ENCODE data around the gene UTP4. TPM values are rescaled to one million over a fixed set of nuclear protein-coding genes. Genes with fewer than 3 reads are reported as not detected.
"Not testable (repeated sequence)": the region's sequence is repeated elsewhere in the genome, so short reads cannot be mapped to it uniquely, and the experiment has no call there.

The UTP4 gene
- total RNA-seq, 1 donor: 29.3 TPM

- H3K4me3 ChIP-seq (ENCODE audit: low read depth, low read length): peak overlapping the region; percentile 96
- no peak for DNase-seq (ENCODE audit: low read depth)
- TF ChIP-seq CTCF (IDR thresholded peaks at IDR 0.05; ENCODE audit: insufficient read depth, low read length): no peak
These were observed 1.1 kb upstream of the UTP4 start for GRCh38 chr16:69131167-69131838.

- no peak for TF ChIP-seq CTCF (IDR thresholded peaks at IDR 0.05; ENCODE audit: insufficient read depth, low read length)
- H3K4me3 ChIP-seq (ENCODE audit: low read depth, low read length): peak overlapping the region; percentile 96
- DNase-seq (ENCODE audit: low read depth): peak; percentile 77
These were observed 518 bp upstream of the UTP4 start for GRCh38 chr16:69131839-69132423.

GRCh38 chr16:69133373-69133954, 1.0 kb downstream of the UTP4 start:
- TF ChIP-seq CTCF (IDR thresholded peaks at IDR 0.05; ENCODE audit: insufficient read depth, low read length): no peak
- peak overlapping the region; percentile 96 for H3K4me3 ChIP-seq (ENCODE audit: low read depth, low read length)
- no peak for DNase-seq (ENCODE audit: low read depth)

GRCh38 chr16:69138608-69139007, 6.2 kb downstream of the UTP4 start:
- no peak for DNase-seq (ENCODE audit: low read depth)

GRCh38 chr16:69139464-69139863, 7.0 kb downstream of the UTP4 start:
- H3K4me3 ChIP-seq (ENCODE audit: low read depth, low read length): not testable (repeated sequence)

More at GRCh38 chr16:69138608-69139007, 6.2 kb downstream of the UTP4 start:
- H3K4me3 ChIP-seq (ENCODE audit: low read depth, low read length): no peak overlapping the region
- no peak for TF ChIP-seq CTCF (IDR thresholded peaks at IDR 0.05; ENCODE audit: insufficient read depth, low read length)

GRCh38 chr16:69141014-69141413, 8.6 kb downstream of the UTP4 start:
- TF ChIP-seq CTCF (IDR thresholded peaks at IDR 0.05; ENCODE audit: insufficient read depth, low read length): no peak
- no peak for DNase-seq (ENCODE audit: low read depth)
- H3K4me3 ChIP-seq (ENCODE audit: low read depth, low read length): no peak overlapping the region

More at GRCh38 chr16:69139464-69139863, 7.0 kb downstream of the UTP4 start:
- not testable (repeated sequence) for DNase-seq (ENCODE audit: low read depth)

GRCh38 chr16:69141936-69142335, 9.5 kb downstream of the UTP4 start:
- no peak for DNase-seq (ENCODE audit: low read depth)
- H3K4me3 ChIP-seq (ENCODE audit: low read depth, low read length): no peak overlapping the region
- no peak for TF ChIP-seq CTCF (IDR thresholded peaks at IDR 0.05; ENCODE audit: insufficient read depth, low read length)
